ENCODE data around the gene PDHX.

Gene PDHX

DNA sequence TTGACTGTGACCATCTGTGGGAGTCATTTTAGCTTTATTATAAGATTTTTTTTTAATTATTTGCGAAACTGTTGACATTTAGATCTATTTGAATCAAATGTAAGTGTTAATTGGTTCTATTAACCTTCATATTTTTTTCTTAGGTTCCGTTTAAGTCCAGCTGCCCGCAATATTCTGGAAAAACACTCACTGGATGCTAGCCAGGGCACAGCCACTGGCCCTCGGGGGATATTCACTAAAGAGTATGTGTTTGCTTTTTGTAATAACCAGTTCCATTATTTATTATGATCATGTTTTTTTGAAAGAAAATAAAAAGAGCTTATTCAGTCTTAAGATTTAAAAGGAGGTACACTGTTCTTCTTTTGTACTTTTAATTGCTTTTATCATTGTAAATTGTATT lies 43.9 kb downstream of the PDHX start:
- no peak for DNase-seq

DNA sequence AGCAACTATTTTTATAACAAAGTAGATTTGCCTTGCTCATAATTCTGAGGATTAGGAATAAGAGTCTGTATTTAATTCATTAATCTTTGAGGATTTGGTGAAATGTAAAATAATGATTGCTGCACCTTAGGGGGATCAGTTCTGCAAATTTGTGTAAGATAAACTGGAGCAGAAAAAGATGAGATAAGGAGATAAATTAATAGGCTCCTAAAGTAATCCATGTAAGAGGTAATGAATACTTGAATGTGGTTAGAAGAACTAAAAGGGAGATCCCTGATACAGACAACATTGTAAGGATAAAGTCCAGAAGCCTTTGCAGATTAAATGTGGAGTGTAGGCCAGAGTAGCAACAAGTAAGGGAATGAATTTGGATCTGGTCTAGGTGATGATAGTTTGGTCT lies 45.6 kb downstream of the PDHX start:
- DNase-seq: no peak

DNA sequence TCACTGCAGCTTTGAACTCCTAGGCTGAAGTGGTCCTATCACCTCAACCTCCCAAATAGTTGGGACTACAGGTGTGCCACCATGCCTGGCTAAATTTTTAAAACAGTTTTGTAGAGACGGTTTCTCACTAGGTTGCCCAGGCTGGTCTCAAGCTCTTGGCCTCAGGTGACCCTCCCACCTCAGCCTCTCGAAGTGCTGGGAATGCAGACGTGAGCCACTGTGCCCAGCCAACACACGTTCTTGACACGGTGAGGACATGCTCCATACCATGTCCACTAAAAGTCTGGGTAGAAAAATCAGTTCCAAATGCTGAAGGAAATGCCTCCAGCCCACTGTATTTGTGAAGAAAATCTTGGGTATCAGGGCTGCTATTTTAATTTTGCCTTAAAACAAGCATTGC lies 46.9 kb downstream of the PDHX start:
- DNase-seq: no peak

DNA sequence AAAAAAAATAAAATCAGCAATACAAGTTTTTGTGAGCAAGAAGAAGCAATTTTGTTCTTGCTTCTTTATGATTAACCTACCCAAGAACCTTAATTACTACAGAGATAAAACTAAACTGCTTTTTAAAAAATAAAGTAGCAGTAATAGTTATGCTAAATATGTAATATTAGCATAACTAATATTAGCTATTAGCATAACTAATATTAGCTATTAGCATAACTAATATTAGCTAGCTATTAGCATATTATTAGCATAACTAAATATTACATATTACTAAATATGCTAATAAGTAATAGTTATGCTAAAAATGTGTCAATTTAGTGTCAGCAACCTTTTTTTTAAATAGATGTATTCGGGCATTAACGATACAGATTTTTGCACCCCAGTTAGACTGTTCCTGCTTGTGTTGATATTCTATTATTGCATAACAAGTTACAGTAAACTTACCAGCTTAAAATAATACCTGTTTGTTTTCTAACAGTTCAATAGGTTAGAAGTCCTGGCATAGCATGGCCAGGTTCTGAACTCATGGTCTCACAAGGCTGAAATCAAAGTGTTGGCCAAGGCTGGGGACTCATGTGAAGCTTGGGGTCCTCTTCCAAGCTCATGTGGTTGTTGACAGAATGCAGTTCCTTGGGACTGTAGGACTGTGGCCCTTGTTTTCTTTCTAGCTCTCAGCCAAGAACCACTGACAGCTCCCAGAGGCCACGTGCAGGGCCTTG lies 48.4 kb downstream of the PDHX start:
- no peak for DNase-seq

DNA sequence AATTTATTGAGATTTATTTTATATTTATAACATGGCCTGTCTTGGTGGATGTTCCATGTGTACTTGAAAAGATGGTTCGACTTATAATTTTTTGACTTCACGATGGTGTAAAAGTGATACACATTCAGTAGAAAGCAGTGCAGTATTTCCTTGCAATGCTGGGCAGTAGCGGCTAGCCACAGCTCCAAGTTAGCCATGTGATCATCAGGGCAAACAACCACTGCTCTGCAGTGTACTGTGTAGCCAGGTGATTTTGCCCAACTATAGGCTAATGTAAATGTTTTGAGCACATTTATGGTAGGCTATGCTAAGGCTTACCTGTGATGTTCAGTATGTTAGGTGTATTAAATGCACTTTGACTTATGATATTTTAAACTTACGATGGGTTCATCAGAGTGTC lies 52.4 kb downstream of the PDHX start:
- no peak for DNase-seq

DNA sequence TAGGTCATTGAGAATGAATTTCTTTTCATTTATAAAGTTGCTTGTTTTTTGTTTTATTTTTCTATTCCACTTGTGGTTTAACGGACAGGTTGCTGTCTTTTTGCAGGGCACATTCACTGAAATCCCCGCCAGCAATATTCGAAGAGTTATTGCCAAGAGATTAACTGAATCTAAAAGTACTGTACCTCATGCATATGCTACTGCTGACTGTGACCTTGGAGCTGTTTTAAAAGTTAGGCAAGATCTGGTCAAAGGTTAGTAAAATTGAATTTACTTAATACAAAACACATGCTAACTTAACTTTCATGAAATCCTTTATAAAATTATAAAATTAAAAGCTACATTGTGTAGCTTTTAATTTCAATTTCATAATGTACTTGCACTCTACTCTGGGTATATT lies 53.6 kb downstream of the PDHX start:
- no peak for DNase-seq

DNA sequence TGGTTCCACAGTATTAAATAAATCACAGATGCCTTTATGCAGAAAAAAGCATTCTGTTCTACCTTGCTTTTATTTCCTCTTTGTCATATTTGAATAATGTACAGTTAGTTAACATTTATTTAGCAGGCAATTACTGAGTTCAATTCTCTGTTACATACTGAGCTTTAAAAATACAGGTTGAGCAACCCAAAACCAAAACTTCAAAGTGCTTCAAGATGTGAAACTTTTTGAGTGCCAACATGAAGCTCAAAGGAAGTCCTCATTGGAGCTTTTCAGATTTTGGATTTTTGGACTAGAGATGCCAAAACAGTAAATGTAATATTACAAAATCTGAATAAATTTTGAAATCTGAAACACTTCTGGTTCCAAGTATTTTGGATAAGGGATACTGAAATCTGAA lies 54.1 kb downstream of the PDHX start:
- DNase-seq: no peak

DNA sequence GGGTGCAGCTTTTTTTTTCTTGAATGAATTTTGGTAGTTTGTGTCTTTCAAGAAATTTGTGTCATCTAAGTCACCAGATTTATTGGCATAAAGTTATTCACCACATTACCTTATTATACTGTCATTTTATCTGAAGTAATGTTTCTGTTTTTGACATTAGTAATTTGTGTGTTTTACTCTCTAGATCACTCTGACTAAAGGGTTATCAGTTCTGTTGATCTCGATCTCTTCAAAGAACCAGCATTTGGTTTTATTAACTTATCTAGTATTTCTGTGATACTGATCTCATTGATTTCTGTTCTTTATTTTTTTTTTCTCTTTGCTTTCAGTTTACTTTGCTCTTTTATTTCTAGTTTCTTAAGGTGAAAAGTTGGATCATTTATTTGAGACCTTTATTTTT lies 55.5 kb downstream of the PDHX start:
- no peak for DNase-seq

DNA sequence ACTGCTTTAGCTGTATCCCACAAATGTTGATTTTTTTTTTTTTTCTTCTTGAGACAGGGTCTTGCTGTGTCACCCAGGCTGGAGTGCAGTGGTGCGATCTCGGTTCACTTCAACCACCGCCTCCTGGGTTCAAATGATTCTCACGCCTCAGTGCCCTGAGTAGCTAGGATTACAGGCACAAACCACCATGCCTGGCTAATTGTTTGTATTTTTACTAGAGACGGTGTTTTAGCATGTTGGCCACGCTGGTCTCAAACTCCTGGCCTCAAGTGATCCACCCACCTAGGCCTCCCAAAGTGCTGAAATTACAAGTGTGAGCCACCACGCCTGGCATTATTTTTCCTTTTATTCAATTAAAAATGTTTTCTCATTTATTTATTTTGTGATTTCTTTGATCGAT lies 55.9 kb downstream of the PDHX start:
- no peak for DNase-seq

DNA sequence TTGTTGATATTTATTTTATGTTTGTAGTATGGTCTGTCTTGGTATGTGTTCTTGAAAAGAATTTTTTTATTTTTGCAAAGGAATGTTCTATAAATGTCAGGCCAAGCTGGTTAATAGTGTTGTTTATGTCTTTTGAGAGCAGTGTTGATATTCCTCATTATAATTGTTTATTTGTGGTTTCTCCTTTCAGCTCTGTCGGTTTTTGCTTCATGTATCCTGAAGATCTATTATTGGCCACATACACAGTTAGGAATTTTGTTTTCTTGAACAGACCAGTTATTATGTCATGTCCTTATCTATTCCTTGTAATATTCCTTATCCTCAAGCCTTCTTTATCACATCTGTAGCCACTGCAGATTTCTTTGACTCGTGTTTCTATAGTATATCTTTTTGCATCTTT lies 56.5 kb downstream of the PDHX start:
- DNase-seq: no peak

DNA sequence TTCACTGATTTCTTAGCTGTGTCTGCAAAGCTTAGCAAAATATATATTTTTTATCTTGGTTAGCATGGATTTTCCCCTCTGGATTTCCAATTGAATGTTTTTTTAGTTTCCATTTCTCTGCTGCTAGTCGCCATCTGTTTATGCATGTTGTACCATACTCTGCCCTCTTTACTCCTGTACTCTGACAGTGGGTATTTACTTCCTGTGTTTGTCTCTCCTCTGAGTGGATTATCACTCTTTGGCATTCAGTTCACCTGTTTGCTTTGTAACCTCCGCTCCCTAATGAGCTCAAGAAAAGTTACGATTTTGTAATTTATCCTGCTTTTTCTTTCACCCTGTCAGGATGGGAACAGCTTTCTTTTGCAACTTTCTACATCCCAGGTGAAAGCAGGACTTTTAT lies 59.1 kb downstream of the PDHX start:
- no peak for DNase-seq

DNA sequence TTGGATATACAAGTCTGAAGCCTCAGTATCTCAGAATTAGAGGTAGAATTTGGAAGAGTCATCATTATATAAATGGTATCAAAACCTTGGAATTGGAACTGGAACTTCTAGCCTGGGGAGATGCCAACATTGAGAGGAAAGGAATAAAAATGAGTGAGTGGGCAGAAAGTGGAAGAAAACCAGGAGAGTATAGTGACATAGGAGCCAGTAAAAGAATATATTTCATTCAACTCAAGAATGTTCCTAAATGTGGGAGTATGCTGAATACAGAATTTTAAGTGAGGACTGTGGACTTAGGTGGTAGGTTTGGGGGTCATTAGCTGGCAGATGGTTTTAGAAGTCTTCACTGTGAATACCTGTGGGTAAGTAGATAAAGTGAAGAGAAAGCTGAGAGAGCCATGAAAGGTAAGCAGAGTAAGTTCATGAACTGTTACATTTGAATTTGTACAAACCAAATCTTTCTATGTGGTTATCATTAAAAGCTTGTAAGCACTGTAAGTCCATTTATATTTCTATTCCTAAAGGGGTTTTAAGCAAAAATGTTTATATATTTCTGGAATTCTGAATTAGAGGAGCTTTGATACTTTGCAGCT lies 60.2 kb downstream of the PDHX start:
- no peak for DNase-seq

DNA sequence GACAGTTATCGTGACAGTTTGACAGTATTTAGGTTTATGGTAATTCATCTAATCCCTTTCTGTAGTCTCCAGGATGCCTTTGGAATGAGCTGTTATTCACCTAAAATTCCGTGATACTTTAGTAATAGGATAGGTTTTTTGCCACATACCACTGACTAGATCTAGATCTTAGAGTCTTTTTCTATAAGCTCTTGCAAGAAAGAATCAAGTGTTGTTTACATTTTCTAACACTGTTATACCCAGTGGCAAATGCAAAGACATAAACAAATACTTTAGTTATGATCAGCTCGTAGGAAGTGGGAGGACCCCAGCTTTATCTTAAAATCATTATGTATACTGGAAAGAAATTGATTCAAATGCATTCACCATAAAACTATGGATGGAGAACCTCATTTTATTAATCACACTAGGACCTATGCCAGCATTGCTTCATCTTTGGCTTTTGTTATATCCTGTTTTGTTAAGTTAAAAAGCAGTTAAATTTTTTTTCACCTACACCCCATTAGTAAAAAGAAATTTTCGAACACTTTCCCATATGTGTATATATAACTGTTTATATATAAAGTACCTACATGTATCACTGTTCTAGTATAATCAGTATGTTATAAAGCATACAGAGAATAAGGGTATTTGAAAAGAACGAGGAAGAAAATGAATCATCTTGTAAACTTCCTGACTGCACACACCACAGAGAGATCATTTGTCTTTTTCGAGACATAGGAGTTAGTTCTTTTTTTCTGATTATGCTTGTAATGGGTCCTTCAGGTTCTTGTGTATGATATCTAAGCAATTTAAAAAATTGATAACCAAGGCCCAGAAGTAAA lies 60.9 kb downstream of the PDHX start:
- DNase-seq: no peak

DNA sequence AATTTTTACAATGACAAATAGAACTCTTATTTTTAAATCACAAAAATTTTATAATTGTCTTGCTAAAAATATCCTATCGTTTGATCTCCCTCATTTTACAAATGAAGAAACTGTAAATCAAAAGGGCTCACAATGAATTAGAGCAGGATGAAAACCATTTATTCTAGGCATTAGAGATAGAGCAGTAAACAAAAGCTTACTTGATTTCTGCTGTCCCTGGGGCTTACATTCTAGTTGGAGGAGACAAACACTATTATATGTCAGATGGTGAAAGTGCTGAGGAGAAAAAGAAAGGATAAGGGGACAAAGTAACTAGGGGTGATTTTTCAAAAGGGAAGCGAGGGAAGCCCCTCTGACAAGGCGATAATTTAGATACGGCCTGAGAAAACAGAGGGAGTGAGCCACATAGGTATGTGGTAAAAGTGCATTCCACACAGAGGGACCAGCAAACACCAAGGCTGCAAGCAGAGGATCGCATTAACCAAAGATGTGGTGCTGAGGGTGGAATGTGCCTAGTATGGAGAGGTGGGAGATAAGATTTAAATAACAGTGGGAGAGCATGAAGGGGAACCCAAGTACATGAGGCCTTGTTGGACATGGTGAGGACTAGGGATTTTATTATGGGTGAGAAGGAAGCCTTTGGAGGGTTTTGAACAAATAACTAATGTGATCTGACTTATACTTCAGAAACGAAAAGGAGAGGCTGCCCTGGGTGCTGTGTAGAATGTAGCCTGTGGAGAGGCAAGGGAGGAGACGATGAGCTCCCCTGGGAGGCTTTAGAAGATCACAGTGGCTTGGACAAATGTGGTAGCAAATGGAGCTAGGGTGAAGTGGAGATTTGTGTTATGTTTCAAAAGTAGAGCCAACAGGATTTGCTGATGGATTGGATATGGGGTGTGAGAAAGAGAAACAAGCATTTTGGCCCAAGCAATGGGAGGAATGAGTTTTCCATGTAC lies 62.1 kb downstream of the PDHX start:
- no peak for DNase-seq

DNA sequence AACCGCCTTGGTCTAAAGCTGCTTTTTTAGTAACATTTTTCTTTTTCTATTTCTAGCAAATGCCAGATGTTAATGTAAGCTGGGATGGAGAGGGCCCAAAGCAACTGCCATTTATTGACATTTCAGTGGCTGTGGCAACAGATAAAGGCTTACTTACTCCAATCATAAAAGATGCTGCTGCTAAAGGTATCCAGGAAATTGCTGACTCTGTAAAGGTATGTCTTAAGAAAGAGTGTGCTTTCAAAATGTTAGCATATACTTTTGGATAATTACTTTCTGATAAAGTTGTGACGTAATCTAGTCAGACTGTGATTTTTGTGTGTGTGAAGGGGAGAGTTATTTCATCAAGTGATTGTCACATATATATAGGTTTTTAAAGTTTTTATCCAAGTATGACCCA lies 68.1 kb downstream of the PDHX start:
- DNase-seq: no peak

DNA sequence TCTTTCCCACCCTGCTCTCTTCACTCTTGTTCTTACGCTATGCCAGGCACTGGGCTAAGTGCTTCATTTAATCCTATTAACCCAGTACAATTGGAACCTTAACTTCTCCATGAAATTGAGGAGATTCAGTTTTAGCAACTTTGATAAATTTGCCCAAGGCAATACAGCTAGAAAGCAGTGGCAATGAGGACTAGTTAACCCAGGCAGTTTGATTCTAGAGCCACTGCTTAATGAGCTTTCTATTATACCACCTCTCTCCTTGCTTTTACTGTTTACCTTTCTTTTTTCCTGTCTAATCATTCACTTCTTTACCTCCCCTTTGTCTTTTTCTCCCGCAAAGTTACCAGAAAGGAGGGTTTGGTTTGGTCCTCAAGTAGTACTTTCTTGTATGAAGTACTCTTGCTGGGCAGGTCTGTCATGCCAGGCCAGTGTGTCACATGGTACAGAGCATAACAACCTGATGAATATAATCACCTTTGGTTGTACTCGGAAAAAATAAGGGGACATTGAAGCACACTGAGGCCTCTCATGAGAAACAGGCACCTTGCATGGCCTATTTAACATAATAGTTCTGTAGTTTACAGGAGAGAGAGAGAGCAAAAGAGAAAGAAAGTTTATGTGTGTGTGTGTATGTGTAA lies 70.6 kb downstream of the PDHX start:
- DNase-seq: no peak

DNA sequence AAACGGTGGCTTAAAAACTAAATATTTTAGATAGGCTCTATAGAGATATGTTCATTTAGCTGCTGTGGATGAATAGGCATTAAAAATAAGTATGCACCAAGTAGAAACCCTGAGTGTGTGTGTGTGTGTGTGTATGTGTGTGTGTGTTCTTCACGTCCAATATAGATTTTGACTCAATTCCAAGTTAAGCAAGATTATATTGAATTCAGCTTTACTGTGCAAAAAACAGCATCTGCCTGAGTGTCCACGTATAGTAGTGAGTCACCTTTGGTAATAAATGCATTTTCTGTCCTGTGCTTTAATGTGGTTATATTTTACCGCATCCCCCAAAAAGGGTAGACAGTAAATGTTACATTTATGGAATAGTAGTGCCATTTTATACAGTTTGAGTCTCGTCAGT lies 71.2 kb downstream of the PDHX start:
- no peak for DNase-seq

DNA sequence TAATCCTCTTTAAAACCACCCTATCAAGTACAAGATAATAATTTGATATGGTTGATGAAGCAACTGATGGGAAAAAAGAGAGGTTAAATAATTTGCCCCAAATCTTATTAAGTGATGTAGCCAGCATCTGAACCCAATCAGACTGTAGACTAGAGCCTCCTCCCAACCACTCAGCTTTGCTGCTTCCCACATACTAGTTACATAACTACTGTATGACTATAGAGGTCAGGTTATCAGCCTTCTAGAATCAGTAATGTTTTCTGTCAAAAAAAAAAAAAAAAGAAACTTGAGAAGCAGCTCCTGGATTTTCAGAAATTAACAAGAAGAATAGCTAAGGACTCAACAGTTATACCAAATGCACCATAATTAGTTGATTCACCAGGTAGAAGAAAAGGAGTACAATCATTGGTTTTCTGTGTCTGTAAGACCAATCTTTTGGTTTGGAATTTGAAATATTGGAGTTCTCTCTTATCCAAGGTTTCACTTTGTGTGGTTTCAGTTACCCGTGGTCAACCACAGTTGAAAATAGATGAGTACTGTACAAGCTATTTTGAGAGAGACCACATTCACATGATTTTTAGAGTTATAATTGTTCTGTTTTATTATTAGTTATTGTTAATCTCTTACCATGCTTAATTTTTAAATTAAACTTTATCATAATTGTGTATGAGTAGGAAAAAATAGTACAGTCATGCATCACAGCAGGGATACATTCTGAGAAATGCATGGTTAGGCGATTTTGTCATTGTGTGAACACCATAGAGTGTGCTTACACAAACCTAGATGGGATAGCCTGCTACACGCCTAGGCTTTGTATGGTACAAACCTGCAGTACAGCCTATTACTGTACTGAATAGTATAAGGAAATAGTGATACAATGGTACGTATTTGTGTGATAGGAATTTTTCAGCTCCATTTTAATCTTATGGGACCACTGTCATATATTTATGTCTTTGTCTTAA lies 72.2 kb downstream of the PDHX start:
- DNase-seq: no peak

DNA sequence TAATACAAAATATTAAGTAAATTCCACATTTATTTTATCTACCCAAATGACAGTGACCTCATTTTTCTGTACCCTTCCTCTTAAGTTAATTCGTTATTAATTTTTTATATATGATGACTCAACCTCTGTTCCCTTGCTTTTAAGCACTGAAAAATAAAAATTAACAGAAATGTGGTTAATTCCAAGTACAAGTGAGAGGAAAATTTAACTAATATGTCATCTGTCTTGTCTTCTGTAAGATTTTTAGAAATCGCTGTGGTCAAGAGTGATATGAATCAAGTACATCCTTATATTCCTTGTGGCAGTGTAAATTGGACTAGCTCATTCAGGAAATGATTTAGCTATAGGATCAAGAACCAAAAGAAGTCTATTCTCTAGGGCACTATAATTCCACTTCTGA lies 74.5 kb downstream of the PDHX start:
- no peak for DNase-seq

DNA sequence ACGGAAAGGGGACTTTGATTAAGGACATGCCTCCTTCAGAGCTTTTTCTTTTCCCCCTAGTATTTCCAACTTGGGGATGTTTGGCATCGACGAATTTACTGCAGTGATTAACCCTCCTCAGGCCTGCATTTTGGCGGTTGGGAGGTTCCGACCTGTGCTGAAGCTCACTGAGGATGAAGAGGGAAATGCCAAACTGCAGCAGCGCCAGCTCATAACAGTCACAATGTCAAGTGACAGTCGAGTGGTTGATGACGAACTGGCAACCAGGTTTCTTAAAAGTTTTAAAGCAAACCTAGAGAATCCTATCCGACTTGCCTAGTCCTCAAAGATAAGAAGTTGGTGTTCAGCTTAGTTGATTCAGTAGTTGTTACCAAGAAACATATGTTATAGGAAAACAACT lies 78.4 kb downstream of the PDHX start:
- DNase-seq: no peak

DNA sequence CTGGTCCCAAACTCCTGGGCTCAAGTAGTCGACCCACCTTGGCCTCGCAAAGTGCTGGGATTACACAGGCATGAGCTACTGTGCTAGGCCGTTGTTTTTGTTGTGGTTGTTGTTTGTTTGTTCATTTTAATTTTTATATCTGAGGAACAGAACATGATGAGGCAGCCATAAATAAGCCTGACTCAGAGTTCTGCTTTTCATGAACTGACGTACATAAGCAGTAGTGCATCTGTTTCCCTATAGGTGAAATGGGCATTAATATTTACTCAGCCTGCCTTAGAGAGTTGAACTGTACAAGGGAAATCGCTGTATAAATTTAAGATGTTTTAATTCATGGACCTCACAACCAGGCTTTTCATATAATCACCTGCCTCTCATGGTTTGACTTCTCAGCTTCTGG lies 80.5 kb downstream of the PDHX start:
- DNase-seq: no peak
